ENCODE results near the gene IRAK4.
A peak's percentile ranks its signal among the peaks of the same experiment; 100 is the strongest.

The IRAK4 gene

DNA sequence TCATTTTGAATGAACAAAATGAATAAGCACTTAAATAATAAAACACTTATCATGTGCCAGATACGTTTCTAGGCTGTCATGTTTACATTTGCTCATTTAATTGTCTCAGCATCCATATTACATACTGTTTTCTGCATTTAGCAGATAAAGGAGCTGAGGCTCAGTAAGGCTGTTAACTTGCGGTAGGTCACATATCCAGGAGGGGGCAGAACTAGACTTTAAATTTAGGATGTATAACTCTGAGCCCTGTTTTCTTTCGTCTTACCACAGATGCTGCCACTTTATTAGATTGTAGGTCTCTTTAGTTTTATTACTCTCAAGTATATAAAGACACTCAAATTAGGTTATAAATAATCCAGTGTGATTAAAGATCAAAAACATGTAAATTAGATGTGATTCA, 17.7 kb downstream of the IRAK4 start:
- DNase-seq: no peak

DNA sequence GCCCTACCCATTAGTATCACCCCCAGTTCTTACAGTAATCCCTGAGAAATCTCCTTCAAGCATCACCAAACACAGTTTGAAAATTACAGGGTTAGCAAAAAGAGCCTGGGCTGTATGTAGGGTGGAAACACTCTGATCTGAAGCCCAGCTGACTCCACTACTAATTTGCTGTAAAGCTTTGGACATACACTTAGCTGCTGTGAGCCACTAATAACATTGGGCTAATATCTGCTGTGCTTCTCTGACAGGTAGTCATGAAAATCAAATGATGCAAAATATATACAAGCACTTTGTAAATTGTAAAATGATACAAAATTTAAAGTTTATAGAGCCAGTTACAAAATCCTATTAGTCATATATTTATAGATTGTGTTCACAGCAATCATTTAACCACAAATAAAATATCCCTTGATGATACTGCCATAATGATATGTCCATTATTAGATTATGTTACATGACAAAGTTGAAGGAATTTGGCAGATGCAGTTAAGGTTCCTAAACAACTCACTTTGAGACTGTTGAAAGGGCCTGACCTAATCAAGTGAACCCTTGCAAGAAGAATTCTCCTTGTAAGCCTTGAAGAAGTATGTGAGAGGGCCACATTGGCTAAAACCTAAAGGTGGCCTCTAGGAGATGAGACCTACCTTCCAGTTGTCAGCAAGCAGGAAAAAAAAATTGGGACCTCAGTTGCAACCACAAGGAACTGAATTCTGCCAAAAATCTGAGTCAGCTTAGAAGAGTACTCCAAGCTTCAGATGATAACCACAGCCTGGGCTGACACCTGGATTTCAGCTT, 28.3 kb downstream of the IRAK4 start:
- no peak for DNase-seq

DNA sequence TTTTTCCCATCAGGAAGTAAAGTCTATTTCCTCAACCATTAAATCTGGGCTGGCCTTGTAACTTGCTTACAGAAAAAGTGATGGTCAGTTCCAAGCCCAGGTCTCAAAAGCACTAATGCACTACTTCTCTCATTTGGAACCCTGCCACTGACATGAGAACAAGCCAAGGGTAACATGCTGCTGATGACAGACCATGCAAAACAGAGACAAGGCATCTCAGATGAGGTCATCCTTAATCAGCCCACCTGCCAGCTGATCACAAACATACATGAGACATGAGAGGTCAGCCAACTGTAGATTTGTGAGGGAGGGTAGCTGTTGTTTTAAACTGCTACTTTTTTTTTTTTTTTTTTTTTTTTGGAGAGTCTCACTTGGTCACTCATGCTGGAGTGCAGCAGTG, 31.2 kb downstream of the IRAK4 start:
- no peak for DNase-seq

DNA sequence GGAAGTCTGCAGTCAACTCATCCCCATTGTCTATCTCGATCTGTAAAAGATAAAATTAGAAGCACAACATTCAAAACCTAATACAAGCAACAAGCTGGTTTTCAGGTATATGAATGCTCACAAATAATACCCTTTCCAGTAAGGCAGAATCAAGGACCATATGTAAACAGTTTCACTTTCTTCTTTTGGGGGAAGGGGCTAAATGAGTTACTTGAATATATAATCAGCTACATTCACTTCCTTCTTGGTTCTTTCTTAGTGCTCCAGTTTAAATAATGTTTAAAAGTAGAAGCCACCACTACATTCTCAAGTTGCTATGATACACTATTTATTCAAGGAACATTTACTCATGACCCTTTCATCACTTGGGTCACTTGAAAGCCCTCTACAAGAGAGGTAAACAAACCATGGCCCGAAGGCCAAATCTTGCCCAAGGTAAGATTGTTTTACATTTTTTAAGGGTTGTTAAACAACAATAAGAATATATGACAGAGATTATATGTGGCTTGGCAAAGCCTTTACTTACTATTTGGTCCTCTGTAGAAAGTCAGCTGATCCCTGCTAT, 37.0 kb downstream of the IRAK4 start:
- no peak for DNase-seq

DNA sequence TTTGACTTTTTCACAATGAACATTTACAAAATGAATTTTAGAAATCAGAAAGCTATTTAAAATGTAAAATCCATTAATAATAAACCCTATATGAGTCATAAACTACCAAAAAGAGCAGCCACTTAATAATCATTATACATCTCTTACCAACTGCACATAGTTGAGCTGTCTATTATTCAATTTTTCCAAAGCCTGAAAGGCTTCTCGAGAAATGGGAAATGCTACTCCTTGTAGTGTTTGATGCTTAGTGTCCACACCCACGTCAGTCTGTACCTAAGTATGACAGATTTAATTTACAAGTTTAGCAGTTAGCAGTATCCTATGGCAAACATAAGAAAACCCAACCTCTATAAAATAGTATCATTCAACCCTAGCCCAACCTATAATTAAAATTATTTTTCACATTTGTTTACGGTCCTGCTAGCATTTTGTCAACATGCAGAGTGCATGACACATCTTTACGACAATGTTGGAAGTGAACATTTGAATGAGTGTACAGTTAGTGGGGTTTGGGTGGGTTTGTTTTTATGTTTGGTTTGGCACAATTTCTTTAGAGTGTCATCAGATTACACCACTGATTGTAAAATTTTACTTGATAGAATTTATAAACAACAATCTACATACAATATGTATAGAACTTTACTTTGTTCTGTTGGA, 38.9 kb downstream of the IRAK4 start:
- DNase-seq: no peak

DNA sequence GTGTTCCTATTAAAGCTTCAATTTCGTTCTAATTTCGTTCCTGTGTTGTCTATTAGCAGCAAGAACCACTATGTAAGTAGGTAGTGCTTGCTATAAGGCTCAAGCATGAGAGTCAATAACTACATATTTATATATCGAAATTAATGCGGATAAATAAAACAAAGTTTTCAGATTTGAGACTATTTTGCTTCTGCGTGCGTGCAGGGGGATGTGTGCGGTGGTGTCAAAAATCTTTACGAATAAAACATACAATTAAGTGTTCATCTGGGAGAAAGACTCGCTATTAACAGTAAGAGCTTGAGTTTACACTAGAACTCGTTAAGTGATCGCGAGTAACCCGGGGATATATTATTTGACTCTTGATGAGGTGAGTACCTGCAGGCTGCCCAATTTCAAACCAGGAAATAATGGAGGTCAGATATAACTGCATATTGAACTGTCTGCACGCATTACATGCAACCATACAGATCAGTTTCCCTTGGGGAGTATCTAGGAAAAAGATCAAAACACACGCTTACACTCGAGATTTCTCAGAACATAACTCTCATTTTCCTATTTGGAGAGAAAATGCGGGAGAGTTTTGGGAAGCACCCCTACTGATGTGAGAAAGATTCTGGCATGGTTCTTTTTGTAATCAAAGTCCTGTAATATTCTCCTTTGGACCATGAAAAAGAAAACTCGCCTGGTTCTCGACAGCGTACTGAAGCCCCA, 46.6 kb downstream of the IRAK4 start:
- DNase-seq: no peak

DNA sequence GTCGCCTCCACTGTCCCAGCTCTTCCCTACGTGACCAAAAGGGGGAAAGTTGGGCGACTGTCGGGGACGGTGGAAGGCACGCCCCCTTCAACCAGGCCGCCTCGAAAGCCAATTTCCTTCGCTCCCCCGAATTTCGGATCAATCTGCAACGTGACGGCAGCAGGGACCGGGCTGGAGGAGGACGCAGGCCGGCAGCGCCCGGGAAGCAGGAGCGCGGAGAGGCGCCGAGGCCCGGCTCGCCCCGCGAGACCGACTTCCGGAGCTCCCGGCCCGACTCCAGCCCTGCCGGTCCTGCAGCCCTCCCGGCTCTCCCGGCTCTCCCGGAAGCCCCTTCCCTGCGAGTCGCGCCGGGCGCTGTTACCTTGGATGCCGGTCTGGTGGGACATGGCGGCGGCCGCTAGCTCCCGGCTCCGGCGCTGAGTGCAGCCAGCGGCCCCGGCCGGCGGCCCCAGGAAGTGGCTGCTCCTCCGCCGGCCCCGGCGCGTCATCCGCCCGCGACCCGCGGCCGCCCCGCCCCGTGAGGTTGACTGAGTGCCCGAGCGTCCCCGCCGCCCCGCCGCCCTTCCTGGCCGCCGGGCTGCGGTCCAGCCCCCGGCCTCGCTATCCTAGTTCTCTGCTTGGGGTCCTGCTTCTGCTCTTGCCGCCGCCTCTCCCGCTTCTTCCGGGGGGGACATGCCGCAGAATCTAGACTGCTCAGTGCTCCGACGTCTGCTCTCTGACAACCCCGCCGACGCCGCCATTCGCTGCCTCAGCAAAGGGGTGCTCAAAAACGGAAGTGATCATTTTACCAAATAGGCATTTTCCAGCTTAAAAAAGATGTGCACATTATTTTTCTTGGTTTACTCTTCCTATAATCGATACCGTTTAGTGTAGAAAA, 47.3 kb downstream of the IRAK4 start, which contains the start of gene TWF1:
TSS of gene TWF1 (minus strand) at position 458 of the 877 bp plus-strand sequence. CDS start at position 386, 72 bp downstream.
- DNase-seq: peak; percentile 83

DNA sequence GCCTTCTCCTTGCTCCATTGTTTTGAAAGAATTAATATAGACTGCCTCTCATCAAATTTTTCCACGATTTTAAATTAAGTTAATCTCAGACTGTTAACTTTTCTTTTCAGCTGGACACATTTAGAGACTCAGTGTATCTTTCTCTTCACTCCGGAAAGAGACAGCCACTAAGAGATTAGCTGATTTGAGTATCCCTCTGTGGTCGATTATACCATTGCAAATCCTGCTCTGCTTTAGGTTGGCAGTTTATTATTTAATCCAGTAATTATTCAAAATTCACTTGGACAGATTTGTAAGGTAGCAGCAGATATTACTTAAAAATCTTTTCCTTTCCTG, 48.0 kb downstream of the IRAK4 start:
- no peak for DNase-seq

DNA sequence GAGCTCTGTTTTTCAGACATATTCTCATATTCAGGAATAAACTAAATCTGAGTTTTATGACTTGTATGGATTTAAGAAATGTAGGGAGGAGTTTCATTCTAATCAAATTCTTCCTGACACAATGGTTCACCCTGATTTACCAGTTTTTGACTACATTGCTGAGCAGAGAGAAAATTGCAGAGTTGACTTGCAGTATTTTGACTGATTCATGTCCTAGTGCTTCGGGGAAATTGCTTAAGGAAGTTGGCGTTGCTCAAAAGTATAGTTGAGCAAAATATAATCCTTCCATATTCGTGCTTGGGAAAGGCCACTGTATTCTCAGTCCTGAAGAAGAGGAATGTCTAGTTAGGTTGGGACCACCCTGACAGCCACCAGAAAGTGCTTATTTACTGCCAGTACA, 48.6 kb downstream of the IRAK4 start:
- no peak for DNase-seq

DNA sequence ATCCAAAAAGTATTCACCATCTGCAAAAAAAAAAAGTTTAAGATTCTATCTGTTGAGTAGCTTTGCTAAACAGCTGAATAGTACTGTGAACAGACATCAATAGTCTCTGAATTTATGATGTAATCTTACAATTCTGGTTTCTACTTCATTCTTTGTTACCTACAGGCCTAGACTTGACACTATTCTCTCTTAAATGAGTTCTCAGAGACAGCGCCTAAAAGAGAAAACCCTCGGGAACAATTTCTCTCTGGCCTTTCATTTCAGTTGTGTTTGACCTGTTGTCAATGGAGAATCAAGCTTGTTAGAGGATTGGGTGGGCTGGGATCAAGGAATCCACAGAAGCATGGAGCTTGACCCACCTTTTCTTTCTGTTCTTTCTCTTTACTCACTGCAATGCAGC, 53.3 kb downstream of the IRAK4 start:
- no peak for DNase-seq

DNA sequence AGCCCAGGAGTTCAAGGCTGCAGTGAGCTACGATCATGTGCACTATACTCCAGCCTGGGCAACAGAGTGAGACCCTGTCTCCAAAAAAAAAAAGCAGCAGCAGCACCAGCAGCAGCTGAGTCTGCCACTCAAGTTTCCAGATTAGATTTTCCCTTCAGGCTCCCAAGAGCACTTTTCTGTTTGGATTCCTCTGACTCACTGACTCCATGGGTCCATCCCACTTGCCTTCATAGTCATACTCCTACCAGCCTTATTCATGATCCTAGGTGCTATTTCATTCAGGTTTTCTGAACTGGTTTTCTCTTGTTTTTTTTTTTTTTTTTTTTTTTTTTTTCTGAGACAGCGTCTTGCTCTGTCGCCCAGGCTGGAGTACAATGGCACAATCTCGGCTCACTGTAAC, 54.2 kb downstream of the IRAK4 start:
- DNase-seq: no peak

DNA sequence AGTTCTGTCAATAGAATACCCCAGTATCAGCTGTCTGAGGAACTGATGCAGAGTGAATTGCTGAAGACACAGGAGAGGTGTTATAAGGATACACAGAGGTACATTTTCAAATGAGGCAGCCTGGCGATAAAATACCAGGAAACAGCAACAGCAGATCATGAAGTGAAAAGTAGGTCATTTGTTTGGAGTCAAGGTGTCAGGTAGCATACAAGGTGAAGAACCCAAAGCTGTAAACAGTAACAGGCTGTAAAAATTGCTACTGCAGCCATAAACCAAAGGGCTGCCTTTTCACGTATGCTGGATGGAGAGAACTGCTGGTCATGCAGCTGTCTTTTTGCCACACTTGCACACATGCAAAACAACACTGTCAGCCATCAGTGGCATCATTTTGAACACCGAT, 56.7 kb downstream of the IRAK4 start:
- DNase-seq: no peak

DNA sequence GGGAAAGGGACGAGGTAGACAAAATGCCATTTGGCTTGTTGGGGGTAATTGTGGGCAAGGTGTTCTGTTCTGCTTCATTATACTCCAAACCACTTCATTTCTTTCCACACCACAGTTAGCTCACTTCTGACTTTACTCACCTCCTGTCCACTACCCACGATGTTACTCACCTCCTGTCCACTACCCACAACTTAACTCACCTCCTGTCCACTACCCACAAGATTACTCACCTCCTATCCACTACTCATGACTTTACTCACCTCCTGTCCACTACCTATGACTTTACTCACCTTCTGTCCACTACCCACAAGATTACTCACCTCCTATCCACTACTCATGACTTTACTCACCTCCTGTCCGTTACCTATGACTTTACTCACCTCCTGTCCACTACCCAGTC, 57.4 kb downstream of the IRAK4 start:
- no peak for DNase-seq

DNA sequence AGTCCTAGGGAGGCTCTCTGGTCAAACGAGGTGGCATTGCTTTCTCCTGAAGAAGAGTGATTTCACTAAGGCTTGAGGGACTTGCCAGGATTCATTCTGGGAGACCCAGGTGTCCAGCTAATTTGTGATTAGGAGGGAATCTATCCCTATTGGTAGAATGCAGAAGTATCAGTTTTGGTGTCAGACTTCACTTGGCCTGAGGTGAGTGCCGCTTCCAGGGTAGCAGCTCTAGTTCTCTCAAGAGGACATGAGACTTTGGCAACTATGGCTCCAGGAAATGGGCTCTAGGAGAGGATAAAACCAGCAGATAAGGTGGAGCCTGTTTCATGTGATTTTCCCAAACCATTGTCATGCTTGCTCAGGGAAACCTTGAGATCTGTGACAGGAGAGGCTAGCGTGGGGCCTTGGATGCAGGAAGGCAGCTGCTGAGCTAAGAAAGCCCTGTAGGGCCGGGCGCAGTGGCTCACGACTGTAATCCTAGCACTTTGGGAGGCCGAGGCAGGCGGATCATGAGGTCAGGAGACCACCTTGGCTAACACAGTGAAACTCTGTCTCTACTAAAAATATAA, 65.5 kb downstream of the IRAK4 start:
- DNase-seq: no peak

DNA sequence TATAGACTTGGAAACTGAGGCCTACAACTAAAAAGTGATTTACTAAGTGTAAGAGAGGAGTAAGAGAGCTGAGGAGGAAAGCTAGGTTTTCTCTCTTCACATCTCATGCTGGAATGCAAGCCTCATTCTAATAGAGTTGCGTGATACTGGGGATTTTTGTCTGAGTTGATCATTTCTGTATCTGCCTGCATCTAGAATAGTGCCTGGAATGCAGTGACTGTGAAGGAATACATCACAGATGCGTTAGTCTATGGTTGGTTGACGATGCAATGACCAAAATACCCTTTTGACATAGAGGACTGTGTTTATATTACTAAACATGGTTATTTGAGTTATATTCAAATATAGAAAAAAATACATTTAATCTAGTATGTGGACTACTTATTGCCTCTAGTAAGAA, 67.9 kb downstream of the IRAK4 start:
- no peak for DNase-seq

DNA sequence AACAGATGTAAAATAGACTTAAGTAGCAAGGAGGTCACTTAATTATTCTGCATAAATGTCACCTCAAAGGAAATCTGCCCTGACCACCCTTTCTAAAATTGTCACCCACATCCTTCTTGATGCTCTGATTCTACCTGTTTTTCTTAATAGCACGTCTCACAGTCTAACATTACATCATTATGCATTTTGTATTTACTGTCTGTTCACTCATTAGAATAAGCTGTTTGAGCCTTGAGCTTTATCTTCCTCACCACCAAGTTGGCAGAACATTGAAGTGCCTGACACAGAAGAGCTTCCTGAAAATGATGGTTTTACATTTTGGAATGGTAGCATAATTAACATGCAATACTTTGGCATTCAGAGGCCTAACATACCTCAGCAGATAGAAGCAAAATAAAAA, 68.3 kb downstream of the IRAK4 start:
- DNase-seq: no peak

DNA sequence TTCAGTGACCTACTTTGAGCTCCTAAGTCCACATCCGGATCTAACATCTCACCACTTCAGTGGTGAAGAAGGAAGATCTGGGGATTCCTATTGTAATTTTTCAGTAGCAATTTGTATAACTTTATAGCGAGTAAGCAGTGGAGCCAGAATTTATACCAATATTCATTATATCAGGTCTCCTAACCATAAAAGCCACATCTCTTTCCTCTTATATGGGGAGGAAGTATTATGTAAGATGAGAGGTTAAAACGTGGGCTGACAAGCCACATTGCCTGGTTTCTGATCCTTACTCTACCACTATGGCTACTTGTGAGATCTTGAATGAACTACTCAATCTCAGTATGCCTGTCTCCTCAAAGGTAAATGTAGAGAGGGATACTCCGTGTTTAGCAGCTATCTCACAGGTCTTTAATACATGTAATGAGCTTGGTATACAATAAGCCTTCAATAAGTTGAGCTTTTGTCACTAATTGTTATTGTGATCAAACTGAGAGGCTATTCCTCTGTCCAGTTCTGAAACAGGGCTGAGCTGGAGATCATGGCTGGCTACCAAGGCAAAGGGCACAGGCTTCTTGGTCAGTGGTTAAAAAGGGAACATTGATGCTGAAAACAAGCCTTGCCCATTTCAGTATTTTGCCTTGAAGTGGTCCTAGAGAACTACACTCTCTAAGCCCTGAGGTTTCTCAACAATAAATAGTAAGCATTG, 73.9 kb downstream of the IRAK4 start:
- no peak for DNase-seq

DNA sequence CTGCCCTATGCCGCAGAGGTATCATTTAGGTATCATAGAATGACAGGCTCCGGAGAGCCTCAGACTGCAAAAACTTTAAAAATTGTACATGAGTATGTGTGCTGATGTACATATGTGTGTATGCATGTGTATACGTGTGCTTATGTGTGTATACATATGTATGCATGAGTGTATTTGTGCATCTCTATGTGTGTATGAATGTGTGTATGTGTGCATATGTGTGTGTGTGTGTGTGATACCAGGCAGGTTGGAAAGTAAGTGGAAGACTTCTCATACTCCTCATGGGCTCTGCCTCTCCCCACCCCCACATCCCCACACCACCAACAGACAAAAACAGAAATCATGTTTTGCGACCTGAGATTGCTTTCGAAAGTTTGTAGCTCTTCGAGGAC, 76.5 kb downstream of the IRAK4 start:
- no peak for DNase-seq

DNA sequence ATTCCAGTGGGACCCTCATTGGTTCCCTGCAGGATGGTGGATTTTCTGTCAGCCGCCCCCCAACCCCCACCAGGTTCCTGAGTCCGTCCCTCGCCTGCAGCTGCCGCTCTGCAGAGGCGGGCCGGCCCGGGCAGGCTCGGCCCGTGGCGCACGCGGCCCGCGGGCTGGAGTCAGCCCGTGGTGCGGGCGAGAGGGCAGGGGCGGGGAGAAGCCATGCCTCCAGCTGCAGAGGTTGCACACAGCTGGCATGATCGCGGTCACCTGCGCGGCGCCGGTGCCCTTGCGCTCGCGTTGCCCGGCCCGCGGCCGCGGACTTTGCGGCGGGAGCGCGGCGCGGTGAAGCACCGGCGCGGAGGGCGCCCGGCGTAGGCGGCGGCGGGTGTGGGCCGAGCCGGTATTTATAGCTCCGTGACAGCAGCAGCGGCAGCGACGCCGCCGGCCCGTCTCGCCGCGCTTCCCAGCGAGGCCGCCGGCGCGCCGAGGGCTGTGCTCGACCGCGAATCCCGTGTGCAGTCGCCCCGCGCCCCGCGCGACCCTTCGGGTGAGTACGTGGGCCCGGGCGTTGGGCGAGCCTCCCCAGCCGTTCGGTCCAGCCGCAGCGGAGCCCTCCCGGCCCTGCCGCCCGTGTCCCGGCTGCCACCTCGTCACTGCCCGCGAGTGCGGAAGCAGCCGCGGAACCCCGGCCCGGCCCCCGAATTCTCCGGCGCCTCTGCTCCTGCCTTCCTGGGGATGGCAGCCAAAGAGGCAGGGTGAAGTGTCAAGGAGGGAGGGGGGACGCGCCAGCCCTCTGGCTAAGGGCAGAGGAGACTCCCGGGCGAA, 77.1 kb downstream of the IRAK4 start, which contains the start of gene TMEM117:
TSS of gene TMEM117 (plus strand) at position 426 of the 819 bp plus-strand sequence.
- peak; percentile 51 for DNase-seq

DNA sequence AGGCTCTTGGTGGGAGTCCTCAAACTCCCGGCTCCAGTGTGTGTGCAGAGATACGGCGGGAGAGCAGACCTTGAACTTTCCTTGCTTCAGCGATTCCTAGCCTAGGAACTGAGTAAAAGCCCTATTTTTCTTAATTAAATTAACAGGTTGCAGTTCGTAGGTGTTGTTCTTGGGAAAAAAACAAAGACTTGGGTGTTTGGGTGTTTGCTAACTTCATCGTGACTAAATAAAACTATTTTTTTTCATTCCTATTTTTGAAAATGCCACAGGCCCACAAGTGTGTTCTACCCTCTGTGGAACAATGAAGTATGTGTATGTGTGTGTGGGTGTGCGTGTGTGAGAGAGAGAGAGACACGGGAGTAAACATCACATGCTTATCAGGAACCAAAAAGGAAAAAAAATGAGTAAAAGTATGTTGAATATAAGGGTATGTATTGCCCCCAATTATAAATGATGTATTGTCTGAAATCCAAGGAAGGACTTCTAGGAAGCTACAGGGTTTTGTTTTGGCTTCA, 77.8 kb downstream of the IRAK4 start:
- no peak for DNase-seq

All from CD4-positive, alpha-beta T cell treated with Interleukin-15 for 1 hour (primary cell).